GM12872 (cell line): Measurements from ENCODE around the gene SMTNL2.

Experiments
- CTCF ChIP-seq: IDR thresholded peaks from 3 replicates; pipeline ENCODE4 v1.5.1; 2011; ENCODE audit warnings: low read depth, mild to moderate bottlenecking, low read length, moderate library complexity; ENCODE audit not compliant: insufficient read depth

SMTNL2 gene

DNA sequence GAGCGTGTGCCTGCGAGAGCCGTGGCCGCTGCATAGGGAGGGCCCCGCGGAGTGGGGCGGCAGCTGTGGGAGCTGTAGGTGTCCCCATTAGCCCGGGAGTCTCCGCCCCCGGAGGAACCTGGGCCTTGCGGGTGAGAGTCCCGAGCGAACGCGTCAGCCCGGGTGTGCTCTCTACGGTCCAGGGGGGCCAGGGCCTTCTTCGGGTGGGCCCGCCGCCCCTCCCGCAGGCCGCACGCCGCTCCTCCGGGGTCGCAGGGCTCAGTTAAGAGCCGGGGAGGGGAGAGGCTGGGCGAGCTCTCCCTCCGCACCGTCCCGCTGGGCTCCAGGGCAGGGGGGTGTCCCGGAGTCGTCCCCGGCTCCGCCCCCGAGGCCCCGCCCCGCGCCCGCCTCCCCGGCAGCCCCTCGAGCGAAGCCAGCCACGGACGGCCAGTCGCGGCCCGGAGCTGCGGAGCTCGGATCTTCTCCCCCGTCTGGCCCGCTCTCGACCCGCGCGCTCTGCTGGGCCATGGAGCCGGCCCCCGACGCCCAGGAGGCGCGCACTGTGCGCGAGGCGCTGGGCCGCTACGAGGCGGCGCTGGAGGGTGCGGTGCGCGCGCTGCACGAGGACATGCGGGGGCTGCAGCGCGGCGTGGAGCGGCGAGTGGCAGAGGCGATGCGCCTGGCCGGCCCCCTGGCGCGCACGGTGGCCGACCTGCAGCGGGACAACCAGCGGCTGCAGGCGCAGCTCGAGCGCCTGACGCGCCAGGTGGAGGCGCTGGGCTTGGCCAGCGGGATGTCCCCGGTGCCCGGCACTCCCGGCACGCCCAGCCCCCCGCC is at the start of gene SMTNL2:
SMTNL2 (plus strand) TSS at position 429 of the 816 bp plus-strand sequence; CDS start at position 506, 77 bp downstream.
- no peak for TF ChIP-seq CTCF

DNA sequence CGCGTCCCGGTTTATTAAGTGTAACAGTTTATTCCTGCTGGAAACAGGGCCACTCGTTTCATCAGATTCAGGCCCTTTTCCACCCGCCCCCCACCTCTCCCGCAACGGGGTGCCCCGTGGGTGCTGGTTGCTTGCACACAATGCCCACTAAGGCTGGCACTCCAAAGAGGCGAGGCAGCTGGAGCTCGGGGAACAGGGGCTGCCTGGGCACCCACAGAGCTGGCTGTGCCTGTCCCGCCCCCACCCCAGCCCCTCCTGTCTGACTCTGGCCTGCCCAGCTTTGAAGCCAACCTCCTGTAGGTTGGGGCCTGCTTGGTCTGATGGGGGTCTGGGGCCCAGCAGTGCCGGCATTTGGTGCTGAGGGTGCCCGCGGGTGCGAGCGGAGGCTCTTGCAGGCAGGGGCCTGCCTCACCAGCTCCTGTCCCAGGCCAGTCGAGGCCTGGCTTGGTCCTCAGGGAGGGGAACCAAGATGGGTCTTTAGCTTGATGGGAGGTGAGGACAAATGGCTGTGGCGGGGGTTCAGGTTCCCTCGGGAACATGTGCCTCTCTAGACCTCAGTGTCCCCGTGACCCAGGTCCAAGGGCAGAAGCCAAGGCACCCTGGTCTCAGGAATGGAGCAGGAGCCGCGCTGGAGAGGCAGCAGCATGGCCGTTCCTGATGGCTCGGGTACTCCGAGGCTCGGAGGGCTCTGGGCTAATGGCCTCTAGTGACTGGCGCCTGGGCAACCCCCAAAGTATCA is 49.2 kb upstream of the SMTNL2 start:
- no peak for TF ChIP-seq CTCF

DNA sequence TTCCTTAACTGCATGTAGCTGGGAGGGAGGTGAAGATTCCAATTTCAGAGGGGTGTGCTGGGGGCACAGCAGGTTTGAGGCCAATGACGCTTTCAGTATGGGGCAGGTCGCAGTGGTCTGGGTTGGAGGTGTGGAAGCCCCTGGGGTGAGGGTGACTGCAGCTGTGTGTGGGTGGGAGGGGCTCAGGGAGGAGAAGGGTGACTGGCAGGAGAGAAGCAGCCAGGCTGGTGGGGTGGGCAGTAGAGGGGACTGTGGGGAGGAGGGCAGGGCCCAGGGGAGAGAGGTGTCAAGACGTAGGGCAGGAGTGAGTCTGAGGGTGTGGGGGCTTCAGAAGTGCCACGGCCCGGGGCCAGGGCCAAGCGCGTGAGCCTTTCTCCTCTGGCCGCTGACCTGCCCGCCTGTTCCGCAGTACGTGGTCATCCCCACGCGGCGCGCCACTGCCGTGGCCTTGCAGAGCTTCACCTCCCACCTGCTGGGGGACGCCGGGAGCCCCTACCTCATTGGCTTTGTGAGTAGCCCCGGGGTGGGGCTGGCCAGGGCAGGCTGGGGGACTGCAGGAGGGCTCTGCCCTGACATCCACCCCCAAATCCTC is 48.6 kb upstream of the SMTNL2 start:
- TF ChIP-seq CTCF = no peak

GRCh38 chr17:4536259-4536741 is 48.0 kb upstream of the SMTNL2 start:
- TF ChIP-seq CTCF = no peak

GRCh38 chr17:4536742-4537411 is 47.5 kb upstream of the SMTNL2 start:
- no peak for TF ChIP-seq CTCF

GRCh38 chr17:4537451-4538235 is 46.7 kb upstream of the SMTNL2 start:
- TF ChIP-seq CTCF = no peak
